Lower leg skin (tissue), 3 donors: ENCODE measurements around the gene CCNT2.

Experiments
- CTCF ChIP-seq, 3 donors: fragments of 450-650 bp; IDR thresholded peaks; one replicate each; pipeline ENCODE4 v1.5.1; 2016; ENCODE audit warnings: antibody characterized with exemption in 3 of 3, mild to moderate bottlenecking in 3 of 3, moderate library complexity in 2 of 3
- POLR2A ChIP-seq, 2 donors: fragments of 450-650 bp; IDR thresholded peaks; one replicate each; pipeline ENCODE4 v1.6.1; 2016 to 2017; ENCODE audit warnings: antibody characterized with exemption in 2 of 2, mild to moderate bottlenecking in 1 of 2, moderate library complexity in 1 of 2

- TF ChIP-seq CTCF (IDR thresholded peaks at IDR 0.05) (no peak), POLR2A (IDR thresholded peaks at IDR 0.05) (no peak)
Measured at GRCh38 chr2:134917360-134917865, 1.2 kb upstream of the CCNT2 start.
